ENCODE measurements around the gene TRERF1. TPM values are rescaled to one million over a fixed set of nuclear protein-coding genes. Genes with fewer than 3 reads are reported as not detected.

Gene TRERF1
- total RNA-seq, 1 experiment from 2014 or later = 13.9 TPM

DNA sequence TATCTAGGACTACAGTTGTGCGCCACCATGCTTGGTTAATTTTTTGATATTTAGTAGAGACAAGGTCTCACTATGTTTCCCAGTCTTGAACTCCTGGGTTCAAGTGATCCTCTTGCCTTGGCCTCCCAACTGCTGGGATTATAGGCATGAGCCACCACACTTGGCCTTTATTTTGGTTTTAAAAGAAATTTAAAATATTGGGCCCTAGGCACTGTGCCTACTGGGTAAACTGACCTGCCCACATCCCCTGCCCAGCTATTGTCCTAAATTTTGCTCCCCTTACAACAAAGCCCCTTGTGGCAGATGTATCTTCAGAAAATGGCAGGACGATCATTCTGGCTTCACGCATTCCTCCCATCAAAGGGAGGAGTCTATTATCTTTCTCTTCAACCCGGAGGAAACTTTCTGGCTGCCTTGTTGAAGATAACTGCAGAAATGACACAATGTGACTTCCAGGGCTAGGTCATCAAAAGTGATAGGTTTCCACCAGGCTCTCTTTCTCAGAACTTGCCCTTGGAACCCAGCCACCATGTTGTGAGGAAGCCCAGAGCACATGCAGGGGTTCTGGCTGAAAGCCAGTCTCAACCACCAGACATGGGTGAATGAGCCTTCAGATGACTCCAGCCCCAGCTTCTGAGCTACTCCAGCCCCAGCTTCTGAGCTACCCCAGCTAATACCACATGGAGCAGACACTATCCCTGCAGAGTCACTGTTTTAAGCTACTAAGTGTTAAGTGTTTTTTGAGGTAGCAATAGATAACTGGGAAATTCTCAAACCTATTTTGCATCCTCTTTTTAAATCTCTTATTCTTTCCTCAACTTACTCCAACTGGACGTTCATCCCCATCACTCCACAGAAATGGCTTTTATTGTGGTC, 252.4 kb downstream of the TRERF1 start:
- BruUV-seq (replicated peaks) = TSS peak; percentile 58
- no peaks in the 10 kb centered on the region for H3K79me2 ChIP-seq (ENCODE audit: low read length)
- TF ChIP-seq EZH2 (IDR thresholded peaks at IDR 0.05; ENCODE audit: low read length, unreplicated experiment) (no peak), EZH2phosphoT487 (IDR thresholded peaks at IDR 0.05; ENCODE audit: borderline replicate concordance, low read length) (no peak)
- TF ChIP-seq, protein P1, sequence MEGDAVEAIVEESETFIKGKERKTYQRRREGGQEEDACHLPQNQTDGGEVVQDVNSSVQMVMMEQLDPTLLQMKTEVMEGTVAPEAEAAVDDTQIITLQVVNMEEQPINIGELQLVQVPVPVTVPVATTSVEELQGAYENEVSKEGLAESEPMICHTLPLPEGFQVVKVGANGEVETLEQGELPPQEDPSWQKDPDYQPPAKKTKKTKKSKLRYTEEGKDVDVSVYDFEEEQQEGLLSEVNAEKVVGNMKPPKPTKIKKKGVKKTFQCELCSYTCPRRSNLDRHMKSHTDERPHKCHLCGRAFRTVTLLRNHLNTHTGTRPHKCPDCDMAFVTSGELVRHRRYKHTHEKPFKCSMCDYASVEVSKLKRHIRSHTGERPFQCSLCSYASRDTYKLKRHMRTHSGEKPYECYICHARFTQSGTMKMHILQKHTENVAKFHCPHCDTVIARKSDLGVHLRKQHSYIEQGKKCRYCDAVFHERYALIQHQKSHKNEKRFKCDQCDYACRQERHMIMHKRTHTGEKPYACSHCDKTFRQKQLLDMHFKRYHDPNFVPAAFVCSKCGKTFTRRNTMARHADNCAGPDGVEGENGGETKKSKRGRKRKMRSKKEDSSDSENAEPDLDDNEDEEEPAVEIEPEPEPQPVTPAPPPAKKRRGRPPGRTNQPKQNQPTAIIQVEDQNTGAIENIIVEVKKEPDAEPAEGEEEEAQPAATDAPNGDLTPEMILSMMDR (conservative IDR thresholded peaks at IDR 0.05; ENCODE audit: low read depth, low read length) = no peak
- peaks cover 7% of the 10 kb centered on the region; the same call in 1 of the 2 replicates for H3K36me3 ChIP-seq (ENCODE audit: low read depth, low read length)
- H3F3A ChIP-seq (ENCODE audit: low read length, unreplicated experiment) = peaks cover 5% of the 10 kb centered on the region
- H3K4me2 ChIP-seq (ENCODE audit: low read length) = peak overlapping the region; percentile 43
- H3K9me2 ChIP-seq (replicated peaks; ENCODE audit: low read length) = no peaks in the 10 kb centered on the region
- intact Hi-C loops (cut with micrococcal nuclease) = loop anchor here (2.0 kb wide), 1 partner anchor 13 kb away; no protein-coding TSS in a partner anchor
- ChIA-PET POLR2A (ENCODE audit: unreplicated experiment) (no interaction called here), CTCF (interaction anchor here (0.5 to 0.7 kb wide), 2 partner anchors 15 to 30 kb away, joined by 3 read pairs; no protein-coding TSS in a partner anchor)
- peak; percentile 67 for DNase-seq
- H3K9ac ChIP-seq (ENCODE audit: low read length) = peak overlapping the region; percentile 60
- H3K27me3 ChIP-seq (ENCODE audit: low read length) = no peaks in the 10 kb centered on the region
- no peak overlapping the region for H2AFZ ChIP-seq (ENCODE audit: low read length)
- no peaks in the 10 kb centered on the region for H3K9me3 ChIP-seq (ENCODE audit: low read length)
- no peak for ATAC-seq
- peaks cover 52% of the 10 kb centered on the region for H3K4me1 ChIP-seq (ENCODE audit: insufficient read depth, low read length)
- peak overlapping the region; percentile 88 for H3K27ac ChIP-seq (ENCODE audit: low read length)
- H3K4me3 ChIP-seq (ENCODE audit: low read length) = 0 out of 2 replicates have a peak overlapping the region, but pooled peaks have one; percentile 4
- H4K20me1 ChIP-seq (ENCODE audit: low read length) = no peaks in the 10 kb centered on the region

DNA sequence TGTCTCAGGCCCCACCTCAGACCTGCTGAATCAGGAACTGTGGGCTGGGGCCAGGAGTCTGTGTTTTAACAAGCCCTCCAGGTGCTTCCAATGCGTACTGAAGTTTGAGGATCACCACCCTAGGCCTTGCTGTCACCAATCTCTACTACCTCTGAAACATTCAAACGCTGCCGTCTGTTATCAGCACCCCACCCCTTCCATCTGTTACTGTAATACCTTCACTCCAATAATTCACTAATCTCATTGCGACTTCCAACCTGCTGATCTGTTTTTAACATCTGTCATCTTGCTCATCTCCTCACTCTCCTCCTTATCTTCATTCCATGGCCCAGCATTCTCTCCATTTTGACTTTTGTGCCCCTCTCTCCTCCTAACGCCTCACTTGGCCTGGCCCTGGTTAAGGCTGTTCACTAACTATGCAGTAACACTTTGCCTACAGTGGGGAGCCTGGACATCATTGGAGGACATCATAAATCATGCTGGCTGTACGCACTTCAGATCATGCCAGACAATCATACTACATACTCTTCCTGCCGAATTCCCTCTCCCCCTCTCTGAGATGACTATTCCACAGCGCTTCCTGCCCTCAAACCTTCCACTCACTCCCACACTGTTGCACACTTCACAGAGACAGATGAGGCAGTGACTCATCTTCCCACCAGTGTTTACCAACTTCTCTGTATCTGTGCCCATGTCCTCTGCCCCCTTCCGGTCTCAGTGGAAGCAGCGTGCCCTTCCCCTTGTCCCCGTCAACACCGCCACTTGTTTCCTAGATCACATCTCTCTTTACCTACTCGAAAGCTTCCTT, 254.0 kb downstream of the TRERF1 start:
- Histone ChIP-seq H3K9me3 (ENCODE audit: low read length) (no peaks in the 10 kb centered on the region), H3K4me3 (ENCODE audit: low read length) (no peak overlapping the region), H3K36me3 (ENCODE audit: low read depth, low read length) (0 out of 2 replicates have a peak, but pooled peaks cover 3% of the 10 kb centered on the region), H3K27ac (ENCODE audit: low read length) (peak overlapping the region; percentile 89), H2AFZ (ENCODE audit: low read length) (no peak overlapping the region), H3K4me1 (ENCODE audit: insufficient read depth, low read length) (peaks cover 55% of the 10 kb centered on the region), H3K79me2 (ENCODE audit: low read length) (no peaks in the 10 kb centered on the region), H3K9me2 (replicated peaks; ENCODE audit: low read length) (no peaks in the 10 kb centered on the region), H3F3A (ENCODE audit: low read length, unreplicated experiment) (peaks cover 5% of the 10 kb centered on the region), H3K4me2 (ENCODE audit: low read length) (peak overlapping the region; percentile 62), H3K9ac (ENCODE audit: low read length) (peak overlapping the region; percentile 49), H4K20me1 (ENCODE audit: low read length) (no peaks in the 10 kb centered on the region), H3K27me3 (ENCODE audit: low read length) (no peaks in the 10 kb centered on the region)
- no TSS peak for BruUV-seq (replicated peaks)
- ChIA-PET CTCF (no interaction called here), POLR2A (ENCODE audit: unreplicated experiment) (no interaction called here)
- ATAC-seq (peak; percentile 82), DNase-seq (peak; percentile 94)
- intact Hi-C loops (cut with micrococcal nuclease) = loop anchor here (1.0 to 2.0 kb wide), 3 partner anchors 10 to 29 kb away; no protein-coding TSS in a partner anchor
- TF ChIP-seq, protein P1 (conservative IDR thresholded peaks at IDR 0.05; ENCODE audit: low read depth, low read length) = peak; percentile 37; the same call in 1 of the 2 replicates
- TF ChIP-seq EZH2 (IDR thresholded peaks at IDR 0.05; ENCODE audit: low read length, unreplicated experiment) = no peak
